ENCODE measurements around the gene RGMA.

The RGMA gene

GRCh38 chr15:93126599-93126998 is 37.6 kb upstream of the RGMA start:
- H3K27ac ChIP-seq, result no peak overlapping the region
- no peak for TF ChIP-seq CTCF (conservative IDR thresholded peaks at IDR 0.05)
- no peak for TF ChIP-seq ZFX (IDR thresholded peaks at IDR 0.05)

- H3K27ac ChIP-seq, result no peak overlapping the region
- no peak for TF ChIP-seq CTCF (conservative IDR thresholded peaks at IDR 0.05)
- no peak for TF ChIP-seq ZFX (IDR thresholded peaks at IDR 0.05)
These were observed 37.1 kb upstream of the RGMA start for GRCh38 chr15:93126148-93126547.

GRCh38 chr15:93124126-93124525 is 35.1 kb upstream of the RGMA start:
- H3K27ac ChIP-seq, result no peak overlapping the region
- TF ChIP-seq CTCF (conservative IDR thresholded peaks at IDR 0.05) (no peak), ZFX (IDR thresholded peaks at IDR 0.05) (no peak)

GRCh38 chr15:93121973-93122910 is 33.2 kb upstream of the RGMA start:
- TF ChIP-seq CTCF (conservative IDR thresholded peaks at IDR 0.05) (no peak), ZFX (IDR thresholded peaks at IDR 0.05) (no peak)
- H3K27ac ChIP-seq, result no peak overlapping the region

GRCh38 chr15:93121107-93121506 is 32.1 kb upstream of the RGMA start:
- no peak for TF ChIP-seq CTCF (conservative IDR thresholded peaks at IDR 0.05)
- no peak for TF ChIP-seq ZFX (IDR thresholded peaks at IDR 0.05)
- H3K27ac ChIP-seq, result no peak overlapping the region

- TF ChIP-seq CTCF (conservative IDR thresholded peaks at IDR 0.05) (no peak), ZFX (IDR thresholded peaks at IDR 0.05) (no peak)
- H3K27ac ChIP-seq, result no peak overlapping the region
These were observed 29.9 kb upstream of the RGMA start for GRCh38 chr15:93118904-93119303.

- no peak for TF ChIP-seq CTCF (conservative IDR thresholded peaks at IDR 0.05)
- no peak for TF ChIP-seq ZFX (IDR thresholded peaks at IDR 0.05)
- H3K27ac ChIP-seq, result no peak overlapping the region
These were observed 22.4 kb upstream of the RGMA start for GRCh38 chr15:93111451-93111850.

Data from C4-2B (cell line).